ENCODE data around the gene LCE5A.
"Not testable (repeated sequence)": the region's sequence is repeated elsewhere in the genome, so short reads cannot be mapped to it uniquely, and the experiment has no call there.

The LCE5A gene

GRCh38 chr1:152479792-152480595 lies 30.6 kb upstream of the LCE5A start:
- peak; percentile 67 for DNase-seq (ENCODE audit: low read depth)
- peak; percentile 71 for TF ChIP-seq CTCF (IDR thresholded peaks at IDR 0.05; ENCODE audit: low read depth, low read length)
- no peak for TF ChIP-seq POLR2A (IDR thresholded peaks at IDR 0.05; ENCODE audit: extremely low read depth, insufficient read length)
- TF ChIP-seq MAX (IDR thresholded peaks at IDR 0.05; ENCODE audit: low read depth, low read length), result no peak
- no peak overlapping the region for H3K4me3 ChIP-seq (ENCODE audit: low read depth, low read length)

GRCh38 chr1:152481869-152482664 lies 28.5 kb upstream of the LCE5A start:
- no peak for DNase-seq (ENCODE audit: low read depth)
- no peak for TF ChIP-seq POLR2A (IDR thresholded peaks at IDR 0.05; ENCODE audit: extremely low read depth, insufficient read length)
- no peak for TF ChIP-seq CTCF (IDR thresholded peaks at IDR 0.05; ENCODE audit: low read depth, low read length)
- no peak for TF ChIP-seq MAX (IDR thresholded peaks at IDR 0.05; ENCODE audit: low read depth, low read length)
- TF ChIP-seq MYC (IDR thresholded peaks at IDR 0.05; ENCODE audit: low read depth, low read length), result no peak
- H3K4me3 ChIP-seq (ENCODE audit: low read depth, low read length), result no peak overlapping the region

- H3K4me3 ChIP-seq (ENCODE audit: low read depth, low read length), result no peak overlapping the region
- peak; percentile 25 for DNase-seq (ENCODE audit: low read depth)
- TF ChIP-seq MAX (IDR thresholded peaks at IDR 0.05; ENCODE audit: low read depth, low read length) (no peak), POLR2A (IDR thresholded peaks at IDR 0.05; ENCODE audit: extremely low read depth, insufficient read length) (no peak), MYC (IDR thresholded peaks at IDR 0.05; ENCODE audit: low read depth, low read length) (no peak), CTCF (IDR thresholded peaks at IDR 0.05; ENCODE audit: low read depth, low read length) (peak; percentile 52)
These were observed 24.1 kb upstream of the LCE5A start for GRCh38 chr1:152486400-152487006.

- no peak for TF ChIP-seq MYC (IDR thresholded peaks at IDR 0.05; ENCODE audit: low read depth, low read length)
- H3K4me3 ChIP-seq (ENCODE audit: low read depth, low read length), result no peak overlapping the region
- DNase-seq (ENCODE audit: low read depth), result no peak
These were observed 22.7 kb upstream of the LCE5A start for GRCh38 chr1:152487871-152488270.

GRCh38 chr1:152491537-152491936 lies 19.1 kb upstream of the LCE5A start:
- DNase-seq (ENCODE audit: low read depth), result peak; percentile 16
- H3K4me3 ChIP-seq (ENCODE audit: low read depth, low read length), result not testable (repeated sequence)
- TF ChIP-seq CTCF (IDR thresholded peaks at IDR 0.05; ENCODE audit: low read depth, low read length), result peak; percentile 19

GRCh38 chr1:152495066-152495675 lies 15.4 kb upstream of the LCE5A start:
- TF ChIP-seq CTCF (IDR thresholded peaks at IDR 0.05; ENCODE audit: low read depth, low read length), result peak; percentile 95
- peak; percentile 49 for TF ChIP-seq MAX (IDR thresholded peaks at IDR 0.05; ENCODE audit: low read depth, low read length)
- no peak for TF ChIP-seq MYC (IDR thresholded peaks at IDR 0.05; ENCODE audit: low read depth, low read length)
- TF ChIP-seq POLR2A (IDR thresholded peaks at IDR 0.05; ENCODE audit: extremely low read depth, insufficient read length), result no peak
- H3K4me3 ChIP-seq (ENCODE audit: low read depth, low read length), result no peak overlapping the region
- peak; percentile 66 for DNase-seq (ENCODE audit: low read depth)

Measured in NB4 (cell line).